Mesodermal cell (in vitro differentiated cells): ENCODE results near the gene MDC1.
"Not testable (repeated sequence)": the region's sequence is repeated elsewhere in the genome, so short reads cannot be mapped to it uniquely, and the experiment has no call there.

Experiments used
- H3K27ac ChIP-seq: 2 replicates; pipeline ENCODE4 v1.7.0; 2013; ENCODE audit warnings: mild to moderate bottlenecking, low read depth, low read length, moderate library complexity; ENCODE audit not compliant: severe bottlenecking
- H3K36me3 ChIP-seq: 2 replicates; pipeline ENCODE4 v1.7.1; 2013; ENCODE audit warnings: mild to moderate bottlenecking, low read length, moderate library complexity; ENCODE audit not compliant: control insufficient read depth, insufficient read depth
- H3K4me1 ChIP-seq: one replicate; pipeline ENCODE4 v1.7.1; 2013; ENCODE audit warnings: mild to moderate bottlenecking, low read length; ENCODE audit not compliant: insufficient read depth, control insufficient read depth, poor library complexity, severe bottlenecking
- H3K4me3 ChIP-seq: 2 replicates; pipeline ENCODE4 v1.7.0; 2013; ENCODE audit warnings: low read length, control low read depth, mild to moderate bottlenecking; ENCODE audit not compliant: insufficient read depth, poor library complexity, severe bottlenecking; ENCODE audit errors: extremely low read depth
- H3K9me3 ChIP-seq: 2 replicates; pipeline ENCODE4 v1.7.1; 2013; ENCODE audit warnings: mild to moderate bottlenecking, low read length, moderate library complexity; ENCODE audit not compliant: control insufficient read depth
- WGBS, 2 experiments: methylation state at CpG; one replicate each; pipeline ENCODE4 v1.1.5; 2013; ENCODE audit warnings: missing lambda C conversion rate in 2 of 2; ENCODE audit not compliant: insufficient coverage in 2 of 2; 5-methylcytosine and 5-hydroxymethylcytosine counted together

The MDC1 gene

GRCh38 chr6:30722025-30722279, 4.9 kb upstream of the MDC1 start:
- H3K9me3 ChIP-seq: not testable (repeated sequence)
- Histone ChIP-seq H3K4me1 (peaks cover 34% of the 10 kb centered on the region), H3K36me3 (peaks cover 49% of the 10 kb centered on the region), H3K27ac (peak overlapping the region; percentile 84), H3K4me3 (peak overlapping the region; percentile 93)
- WGBS, 2 experiments: 0% methylated on average over 7 to 10 of the region's 10 CpGs

DNA sequence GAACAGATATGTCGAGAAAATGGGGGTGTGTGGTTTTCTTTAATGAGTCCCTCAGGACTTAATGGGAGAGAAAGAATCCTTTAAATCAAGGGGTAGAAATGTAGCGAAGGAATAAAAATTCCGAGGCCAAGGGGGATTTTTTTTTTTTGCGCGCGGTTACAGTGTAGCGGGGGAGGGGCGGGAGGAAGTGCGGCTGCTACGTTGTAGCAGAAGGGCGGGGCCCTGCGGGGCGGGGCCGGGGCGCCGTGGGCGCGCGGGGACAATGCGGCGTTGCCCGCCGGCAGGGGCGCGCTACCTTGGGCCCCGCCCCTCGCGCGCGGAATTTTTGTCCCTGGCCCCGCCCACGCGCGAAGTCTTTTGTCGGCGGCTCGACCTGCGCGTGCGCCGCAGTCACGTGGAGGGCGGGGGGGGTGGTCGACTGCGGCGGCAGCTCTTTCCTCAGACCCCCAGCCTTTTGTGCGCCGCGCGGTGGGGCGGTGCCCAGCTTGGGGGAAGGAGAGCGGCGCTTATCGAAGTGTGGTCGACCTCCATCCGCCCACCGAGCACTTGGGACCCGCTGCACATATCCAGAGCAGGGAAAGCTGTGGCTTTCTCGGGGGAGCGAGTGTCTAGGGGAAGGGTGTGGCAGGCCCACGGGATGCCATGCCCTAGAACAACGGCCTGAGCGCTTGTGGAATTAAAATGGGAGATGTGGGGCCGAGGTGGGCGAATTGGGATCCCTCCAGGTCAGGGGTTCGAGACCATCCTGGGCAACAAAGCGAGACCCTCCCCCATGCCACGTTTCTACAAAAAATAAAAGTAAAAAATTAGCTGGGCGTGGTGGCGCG, 4.3 kb upstream of the MDC1 start:
- Histone ChIP-seq H3K4me1 (peaks cover 34% of the 10 kb centered on the region), H3K36me3 (peaks cover 47% of the 10 kb centered on the region), H3K27ac (peak overlapping the region; percentile 97), H3K4me3 (peak overlapping the region; percentile 93), H3K9me3 (no peaks in the 10 kb centered on the region)
- WGBS, 2 experiments: 0 to 1% methylated on average over 30 to 43 of the region's 71 CpGs

- no peaks in the 10 kb centered on the region for H3K9me3 ChIP-seq
- WGBS, 2 experiments: 0% methylated on average over 21 to 27 of the region's 29 CpGs
- peak overlapping the region; percentile 93 for H3K4me3 ChIP-seq
- H3K36me3 ChIP-seq: peaks cover 49% of the 10 kb centered on the region
- peaks cover 38% of the 10 kb centered on the region for H3K4me1 ChIP-seq
- peak overlapping the region; percentile 97 for H3K27ac ChIP-seq
Observed at GRCh38 chr6:30720738-30721197, 3.7 kb upstream of the MDC1 start.

GRCh38 chr6:30719791-30720737, 3.0 kb upstream of the MDC1 start, which contains the start of gene TUBB:
Gene TUBB (plus strand): TSS chr6:30720352. CDS start chr6:30720507, 155 bp downstream.
- H3K4me3 ChIP-seq: peak within 1 kb of the TSS; percentile 93
- 0% methylated on average over 27 to 31 of the region's 38 CpGs for WGBS, 2 experiments
- H3K9me3 ChIP-seq: no peaks in the 10 kb centered on the region
- peaks cover 51% of the 10 kb centered on the region for H3K36me3 ChIP-seq
- H3K4me1 ChIP-seq: peaks cover 31% of the 10 kb centered on the region
- H3K27ac ChIP-seq: peak within 1 kb of the TSS; percentile 97

- peak overlapping the region; percentile 93 for H3K4me3 ChIP-seq
- 6 to 8% methylated on average over 7 to 8 of the region's 8 CpGs for WGBS, 2 experiments
- H3K27ac ChIP-seq: peak overlapping the region; percentile 97
Observed at GRCh38 chr6:30719356-30719755, 2.3 kb upstream of the MDC1 start.

GRCh38 chr6:30717845-30718720, 1.0 kb upstream of the MDC1 start:
- Histone ChIP-seq H3K27ac (peak overlapping the region; percentile 89), H3K36me3 (peaks cover 51% of the 10 kb centered on the region), H3K4me1 (peaks cover 16% of the 10 kb centered on the region), H3K4me3 (peak overlapping the region; percentile 38)
- not testable (repeated sequence) for H3K9me3 ChIP-seq
- WGBS, 2 experiments: 84 to 89% methylated on average over 24 of the region's 37 CpGs

More at GRCh38 chr6:30719356-30719755, 2.3 kb upstream of the MDC1 start:
- Histone ChIP-seq H3K36me3 (peaks cover 51% of the 10 kb centered on the region), H3K9me3 (no peaks in the 10 kb centered on the region), H3K4me1 (peaks cover 27% of the 10 kb centered on the region)

DNA sequence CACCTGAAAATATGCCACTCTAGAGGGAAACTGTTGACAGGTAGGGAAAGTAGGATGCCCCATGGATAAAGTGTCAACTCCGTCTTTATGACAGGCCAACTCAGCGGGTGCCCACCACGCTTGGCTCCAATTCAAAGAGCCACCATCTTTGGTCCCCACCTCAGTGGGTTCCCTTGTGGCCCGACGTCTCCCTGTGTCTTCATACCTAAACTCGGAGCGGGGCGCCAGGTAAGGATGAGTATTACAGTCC, 277 bp downstream of the MDC1 start:
- peaks cover 12% of the 10 kb centered on the region for H3K4me1 ChIP-seq
- H3K9me3 ChIP-seq: no peaks in the 10 kb centered on the region
- H3K4me3 ChIP-seq: peak overlapping the region; percentile 80
- peak overlapping the region; percentile 87 for H3K27ac ChIP-seq
- H3K36me3 ChIP-seq: peaks cover 51% of the 10 kb centered on the region
- 1 to 3% methylated on average over 8 of the region's 8 CpGs for WGBS, 2 experiments

DNA sequence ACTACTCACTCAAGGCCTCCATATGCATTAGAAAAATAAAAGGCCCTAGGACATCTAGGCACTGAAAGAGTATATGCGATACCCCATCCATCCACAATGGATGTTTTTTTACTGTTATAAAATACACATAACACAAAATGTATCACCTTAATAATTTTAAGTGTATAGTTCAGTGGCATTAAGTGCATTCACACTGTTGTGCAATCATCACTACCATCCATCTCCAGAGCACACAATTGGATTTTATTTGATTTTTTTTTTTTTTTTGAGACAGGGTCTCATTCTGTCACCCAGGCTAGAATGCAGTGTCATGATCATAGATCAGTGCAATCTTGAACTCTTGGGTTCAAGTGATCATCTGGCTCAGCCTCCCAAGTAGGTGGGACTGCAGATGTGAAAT, 2.8 kb downstream of the MDC1 start:
- Histone ChIP-seq H3K36me3 (peaks cover 61% of the 10 kb centered on the region), H3K27ac (no peak overlapping the region)

DNA sequence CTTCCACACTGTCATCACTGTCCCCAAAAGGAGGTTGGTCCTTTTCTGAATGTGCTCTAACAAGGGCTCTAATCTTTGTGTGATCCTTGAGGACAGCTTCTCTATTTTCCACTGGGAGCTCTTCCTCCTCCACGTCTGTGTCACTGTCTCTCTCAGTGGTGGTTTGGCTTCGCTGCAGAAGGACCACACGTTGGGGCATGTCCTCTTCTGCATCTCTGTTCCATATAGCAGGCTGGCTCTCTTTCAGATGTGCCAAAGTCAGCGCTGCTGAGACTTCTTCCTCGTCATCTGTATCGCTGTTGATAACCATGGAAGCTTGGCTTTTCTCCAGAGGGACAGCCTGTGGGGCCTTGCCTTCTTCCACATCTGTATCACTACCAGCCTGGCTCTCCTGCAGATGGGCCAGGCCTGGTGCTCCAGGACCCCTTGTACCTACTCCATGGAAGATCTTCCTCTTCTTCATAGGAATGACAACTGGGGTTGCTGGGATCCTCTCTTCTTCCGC, 4.6 kb downstream of the MDC1 start:
- H3K4me3 ChIP-seq: no peak overlapping the region
- H3K36me3 ChIP-seq: peaks cover 79% of the 10 kb centered on the region
- WGBS, 2 experiments: 95 to 97% methylated on average over 7 of the region's 7 CpGs
- peaks cover 5% of the 10 kb centered on the region for H3K4me1 ChIP-seq
- H3K9me3 ChIP-seq: no peaks in the 10 kb centered on the region
- no peak overlapping the region for H3K27ac ChIP-seq

More for the DNA sequence above, 2.8 kb downstream of the MDC1 start:
- Histone ChIP-seq H3K9me3 (no peaks in the 10 kb centered on the region), H3K4me1 (peaks cover 10% of the 10 kb centered on the region), H3K4me3 (no peak overlapping the region)
- WGBS, 2 experiments: no CpG with 5 or more reads among the region's 1 CpG

DNA sequence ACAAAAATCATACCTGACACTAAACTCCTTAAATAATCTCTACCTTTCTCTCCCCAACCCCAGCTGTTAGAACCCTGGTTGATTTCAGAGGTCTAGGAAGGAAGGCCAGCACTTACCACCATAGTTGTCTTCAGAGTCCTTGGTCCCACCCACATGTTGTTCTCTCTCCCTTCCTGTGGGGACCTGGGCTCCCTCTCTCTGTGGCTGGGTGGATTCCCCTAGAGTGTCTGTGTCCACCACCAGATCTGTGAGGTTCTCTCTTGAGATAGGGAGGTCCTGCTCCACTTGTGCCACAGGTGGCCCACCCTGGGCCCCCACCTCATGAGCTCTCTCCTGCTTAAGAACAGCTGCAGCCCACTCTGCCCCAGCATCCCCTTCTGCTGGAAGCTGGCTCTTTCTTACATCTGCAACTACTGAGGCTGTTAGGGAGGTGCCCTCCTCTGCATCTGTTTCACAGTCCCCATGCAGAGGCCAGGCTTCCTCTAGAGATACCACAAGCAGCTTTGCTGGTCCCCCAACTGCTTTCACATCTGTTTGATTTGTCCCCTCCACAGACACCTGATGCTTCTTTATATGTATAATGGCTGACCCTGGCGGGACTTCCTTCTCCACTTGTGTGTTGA, 5.2 kb downstream of the MDC1 start:
- Histone ChIP-seq H3K9me3 (no peaks in the 10 kb centered on the region), H3K4me1 (peaks cover 5% of the 10 kb centered on the region), H3K36me3 (peaks cover 85% of the 10 kb centered on the region), H3K4me3 (no peak overlapping the region), H3K27ac (no peak overlapping the region)
- 80 to 100% methylated on average over 1 of the region's 1 CpG for WGBS, 2 experiments
